SK-N-SH treated with all-trans-retinoic acid at 6 μM for 48 hours (cell line): Measurements from ENCODE around the gene SMAP1.

Source experiments
- ATAC-seq: fragments of 200-7000 bp; cut with Tn5 transposase; 3 replicates; pipeline ENCODE4 v1.9.1; 2020; ENCODE audit warnings: mild to moderate bottlenecking, moderate library complexity
- ARNTL ChIP-seq: fragments of 450-650 bp; formaldehyde crosslinking; IDR thresholded peaks from 2 replicates; pipeline ENCODE4 v1.5.0; 2020; ENCODE audit warnings: low read depth, mild to moderate bottlenecking, moderate library complexity, borderline replicate concordance
- BACH2 ChIP-seq: fragments of 250-450 bp; sonication (Bioruptor Pico); IDR thresholded peaks from 2 replicates; pipeline ENCODE4 v1.9.0; 2021; ENCODE audit warnings: mild to moderate bottlenecking, borderline replicate concordance
- CSDC2 ChIP-seq: fragments of 250-450 bp; sonication (Bioruptor Pico); IDR thresholded peaks from 2 replicates; pipeline ENCODE4 v1.5.0; 2020; ENCODE audit warnings: mild to moderate bottlenecking, moderate library complexity
- ESRRG ChIP-seq: fragments of 250-450 bp; sonication (Bioruptor Pico); IDR thresholded peaks from 2 replicates; pipeline ENCODE4 v1.6.1; 2021; ENCODE audit warnings: mild to moderate bottlenecking
- GLIS3 ChIP-seq: fragments of 250-450 bp; sonication (Bioruptor Pico); IDR thresholded peaks from 2 replicates; pipeline ENCODE4 v1.5.0; 2020; ENCODE audit warnings: mild to moderate bottlenecking, moderate library complexity
- ISL1 ChIP-seq: fragments of 250-450 bp; sonication (Bioruptor Pico); IDR thresholded peaks from 2 replicates; pipeline ENCODE4 v2.1.2; 2022; ENCODE audit warnings: mild to moderate bottlenecking, moderate library complexity
- OSR1 ChIP-seq: fragments of 250-450 bp; sonication (Bioruptor Pico); IDR thresholded peaks from 2 replicates; pipeline ENCODE4 v1.8.0; 2022; ENCODE audit warnings: moderate library complexity, mild to moderate bottlenecking, inconsistent platforms
- PPARA ChIP-seq: fragments of 250-450 bp; sonication (Bioruptor Pico); IDR thresholded peaks from 2 replicates; pipeline ENCODE4 v1.5.0; 2020; ENCODE audit warnings: mild to moderate bottlenecking, borderline replicate concordance
- RARB ChIP-seq: fragments of 250-450 bp; sonication (Bioruptor Pico); IDR thresholded peaks from 2 replicates; pipeline ENCODE4 v1.8.0; 2021; ENCODE audit warnings: mild to moderate bottlenecking, moderate library complexity
- SNAI2 ChIP-seq: fragments of 250-450 bp; sonication (Bioruptor Pico); IDR thresholded peaks from 2 replicates; pipeline ENCODE4 v1.5.0; 2020; ENCODE audit warnings: mild to moderate bottlenecking, moderate library complexity
- TCF4 ChIP-seq: fragments of 250-450 bp; sonication (Bioruptor Pico); IDR thresholded peaks from 2 replicates; pipeline ENCODE4 v1.8.0; 2021; ENCODE audit warnings: mild to moderate bottlenecking, moderate library complexity, borderline replicate concordance
- TOX ChIP-seq: fragments of 250-450 bp; sonication (Bioruptor Pico); IDR thresholded peaks from 2 replicates; pipeline ENCODE4 v1.8.0; 2021; ENCODE audit warnings: mild to moderate bottlenecking, moderate library complexity, borderline replicate concordance
- ZC3H10 ChIP-seq: fragments of 250-450 bp; sonication (Bioruptor Pico); IDR thresholded peaks from 2 replicates; pipeline ENCODE4 v1.5.1; 2021; ENCODE audit warnings: mild to moderate bottlenecking, moderate library complexity
- ZFP3 ChIP-seq: fragments of 250-450 bp; sonication (Bioruptor Pico); IDR thresholded peaks from 2 replicates; pipeline ENCODE4 v1.5.0; 2020; ENCODE audit warnings: mild to moderate bottlenecking, moderate library complexity
- ZFP30 ChIP-seq: fragments of 450-650 bp; formaldehyde crosslinking; IDR thresholded peaks from 2 replicates; pipeline ENCODE4 v1.5.0; 2022; ENCODE audit warnings: mild to moderate bottlenecking, moderate library complexity
- ZNF565 ChIP-seq: fragments of 450-650 bp; formaldehyde crosslinking; conservative IDR thresholded peaks from 2 replicates; pipeline ENCODE4 v1.5.0; 2020; ENCODE audit warnings: low read depth, mild to moderate bottlenecking, moderate library complexity
- ZNF70 ChIP-seq: fragments of 450-650 bp; formaldehyde crosslinking; IDR thresholded peaks from 2 replicates; pipeline ENCODE4 v1.5.0; 2020; ENCODE audit warnings: mild to moderate bottlenecking, moderate library complexity
- ZNF8 ChIP-seq: fragments of 450-650 bp; formaldehyde crosslinking; IDR thresholded peaks from 2 replicates; pipeline ENCODE4 v1.5.0; 2020; ENCODE audit warnings: mild to moderate bottlenecking, moderate library complexity
- TF ChIP-seq, protein P1 (sequence below): fragments of 250-450 bp; sonication (Bioruptor Pico); IDR thresholded peaks from 2 replicates; pipeline ENCODE4 v1.5.1; 2020; ENCODE audit warnings: low read depth, mild to moderate bottlenecking, moderate library complexity
- TF ChIP-seq, protein P2 (sequence below): fragments of 250-450 bp; sonication (Bioruptor Pico); IDR thresholded peaks from 2 replicates; pipeline ENCODE4 v1.8.0; 2021; ENCODE audit warnings: low read depth, mild to moderate bottlenecking, moderate library complexity, borderline replicate concordance
- TF ChIP-seq, protein P3 (sequence below): fragments of 250-450 bp; sonication (Bioruptor Pico); IDR thresholded peaks from 2 replicates; pipeline ENCODE4 v1.5.0; 2020; ENCODE audit warnings: mild to moderate bottlenecking, moderate library complexity
- TF ChIP-seq, protein P4 (sequence below): fragments of 250-450 bp; sonication (Bioruptor Pico); IDR thresholded peaks from 2 replicates; pipeline ENCODE4 v1.8.0; 2020; ENCODE audit warnings: mild to moderate bottlenecking, moderate library complexity, borderline replicate concordance

SMAP1 gene

DNA sequence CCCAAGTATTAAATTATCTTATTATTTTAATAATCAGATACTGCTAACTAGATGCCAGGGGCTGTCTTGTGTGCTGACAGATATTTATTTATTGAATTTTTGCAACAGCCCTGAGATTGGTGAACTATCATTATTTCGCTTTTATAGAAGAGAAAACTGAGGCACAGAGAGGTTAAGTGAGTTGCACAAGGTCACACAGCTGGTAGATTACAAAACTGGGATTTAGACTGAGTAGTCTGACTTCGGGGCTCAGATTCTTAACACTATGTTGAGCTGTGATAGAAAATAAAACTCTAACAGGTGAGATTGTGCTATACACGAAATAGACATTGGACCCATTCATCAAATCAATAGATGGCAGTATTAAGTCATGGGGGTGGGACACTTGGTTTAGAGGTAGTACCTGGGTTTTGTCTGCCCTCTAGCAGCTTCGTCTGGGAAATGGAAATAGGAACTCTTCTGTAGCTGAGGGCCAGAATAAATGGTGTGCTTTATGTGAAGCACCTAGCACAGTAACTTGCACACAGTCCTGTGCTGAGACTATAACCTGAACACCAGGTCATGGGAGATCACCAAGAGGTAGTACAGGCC is 175.7 kb downstream of the SMAP1 start:
- no peak for ATAC-seq
- TF ChIP-seq TOX (CRISPR knock-in tag) (no peak), ZNF8 (CRISPR knock-in tag) (no peak), PPARA (CRISPR knock-in tag) (no peak), ZFP30 (CRISPR knock-in tag) (no peak), RARB (no peak), ZNF565 (CRISPR knock-in tag) (no peak), BACH2 (CRISPR knock-in tag) (no peak), GLIS3 (no peak), CSDC2 (CRISPR knock-in tag) (no peak), OSR1 (CRISPR knock-in tag) (no peak), TCF4 (CRISPR knock-in tag) (no peak), ISL1 (CRISPR knock-in tag) (no peak), ZFP3 (no peak), ZNF70 (CRISPR knock-in tag) (no peak), ESRRG (CRISPR knock-in tag) (no peak)
- TF ChIP-seq, protein P1, sequence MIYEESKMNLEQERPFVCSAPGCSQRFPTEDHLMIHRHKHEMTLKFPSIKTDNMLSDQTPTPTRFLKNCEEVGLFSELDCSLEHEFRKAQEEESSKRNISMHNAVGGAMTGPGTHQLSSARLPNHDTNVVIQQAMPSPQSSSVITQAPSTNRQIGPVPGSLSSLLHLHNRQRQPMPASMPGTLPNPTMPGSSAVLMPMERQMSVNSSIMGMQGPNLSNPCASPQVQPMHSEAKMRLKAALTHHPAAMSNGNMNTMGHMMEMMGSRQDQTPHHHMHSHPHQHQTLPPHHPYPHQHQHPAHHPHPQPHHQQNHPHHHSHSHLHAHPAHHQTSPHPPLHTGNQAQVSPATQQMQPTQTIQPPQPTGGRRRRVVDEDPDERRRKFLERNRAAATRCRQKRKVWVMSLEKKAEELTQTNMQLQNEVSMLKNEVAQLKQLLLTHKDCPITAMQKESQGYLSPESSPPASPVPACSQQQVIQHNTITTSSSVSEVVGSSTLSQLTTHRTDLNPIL: no peak
- TF ChIP-seq, protein P2, sequence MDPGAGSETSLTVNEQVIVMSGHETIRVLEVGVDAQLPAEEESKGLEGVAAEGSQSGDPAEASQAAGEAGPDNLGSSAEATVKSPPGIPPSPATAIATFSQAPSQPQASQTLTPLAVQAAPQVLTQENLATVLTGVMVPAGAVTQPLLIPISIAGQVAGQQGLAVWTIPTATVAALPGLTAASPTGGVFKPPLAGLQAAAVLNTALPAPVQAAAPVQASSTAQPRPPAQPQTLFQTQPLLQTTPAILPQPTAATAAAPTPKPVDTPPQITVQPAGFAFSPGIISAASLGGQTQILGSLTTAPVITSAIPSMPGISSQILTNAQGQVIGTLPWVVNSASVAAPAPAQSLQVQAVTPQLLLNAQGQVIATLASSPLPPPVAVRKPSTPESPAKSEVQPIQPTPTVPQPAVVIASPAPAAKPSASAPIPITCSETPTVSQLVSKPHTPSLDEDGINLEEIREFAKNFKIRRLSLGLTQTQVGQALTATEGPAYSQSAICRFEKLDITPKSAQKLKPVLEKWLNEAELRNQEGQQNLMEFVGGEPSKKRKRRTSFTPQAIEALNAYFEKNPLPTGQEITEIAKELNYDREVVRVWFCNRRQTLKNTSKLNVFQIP: no peak
- TF ChIP-seq, protein P3, sequence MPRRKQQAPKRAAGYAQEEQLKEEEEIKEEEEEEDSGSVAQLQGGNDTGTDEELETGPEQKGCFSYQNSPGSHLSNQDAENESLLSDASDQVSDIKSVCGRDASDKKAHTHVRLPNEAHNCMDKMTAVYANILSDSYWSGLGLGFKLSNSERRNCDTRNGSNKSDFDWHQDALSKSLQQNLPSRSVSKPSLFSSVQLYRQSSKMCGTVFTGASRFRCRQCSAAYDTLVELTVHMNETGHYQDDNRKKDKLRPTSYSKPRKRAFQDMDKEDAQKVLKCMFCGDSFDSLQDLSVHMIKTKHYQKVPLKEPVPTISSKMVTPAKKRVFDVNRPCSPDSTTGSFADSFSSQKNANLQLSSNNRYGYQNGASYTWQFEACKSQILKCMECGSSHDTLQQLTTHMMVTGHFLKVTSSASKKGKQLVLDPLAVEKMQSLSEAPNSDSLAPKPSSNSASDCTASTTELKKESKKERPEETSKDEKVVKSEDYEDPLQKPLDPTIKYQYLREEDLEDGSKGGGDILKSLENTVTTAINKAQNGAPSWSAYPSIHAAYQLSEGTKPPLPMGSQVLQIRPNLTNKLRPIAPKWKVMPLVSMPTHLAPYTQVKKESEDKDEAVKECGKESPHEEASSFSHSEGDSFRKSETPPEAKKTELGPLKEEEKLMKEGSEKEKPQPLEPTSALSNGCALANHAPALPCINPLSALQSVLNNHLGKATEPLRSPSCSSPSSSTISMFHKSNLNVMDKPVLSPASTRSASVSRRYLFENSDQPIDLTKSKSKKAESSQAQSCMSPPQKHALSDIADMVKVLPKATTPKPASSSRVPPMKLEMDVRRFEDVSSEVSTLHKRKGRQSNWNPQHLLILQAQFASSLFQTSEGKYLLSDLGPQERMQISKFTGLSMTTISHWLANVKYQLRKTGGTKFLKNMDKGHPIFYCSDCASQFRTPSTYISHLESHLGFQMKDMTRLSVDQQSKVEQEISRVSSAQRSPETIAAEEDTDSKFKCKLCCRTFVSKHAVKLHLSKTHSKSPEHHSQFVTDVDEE: no peak
- TF ChIP-seq, protein P4, sequence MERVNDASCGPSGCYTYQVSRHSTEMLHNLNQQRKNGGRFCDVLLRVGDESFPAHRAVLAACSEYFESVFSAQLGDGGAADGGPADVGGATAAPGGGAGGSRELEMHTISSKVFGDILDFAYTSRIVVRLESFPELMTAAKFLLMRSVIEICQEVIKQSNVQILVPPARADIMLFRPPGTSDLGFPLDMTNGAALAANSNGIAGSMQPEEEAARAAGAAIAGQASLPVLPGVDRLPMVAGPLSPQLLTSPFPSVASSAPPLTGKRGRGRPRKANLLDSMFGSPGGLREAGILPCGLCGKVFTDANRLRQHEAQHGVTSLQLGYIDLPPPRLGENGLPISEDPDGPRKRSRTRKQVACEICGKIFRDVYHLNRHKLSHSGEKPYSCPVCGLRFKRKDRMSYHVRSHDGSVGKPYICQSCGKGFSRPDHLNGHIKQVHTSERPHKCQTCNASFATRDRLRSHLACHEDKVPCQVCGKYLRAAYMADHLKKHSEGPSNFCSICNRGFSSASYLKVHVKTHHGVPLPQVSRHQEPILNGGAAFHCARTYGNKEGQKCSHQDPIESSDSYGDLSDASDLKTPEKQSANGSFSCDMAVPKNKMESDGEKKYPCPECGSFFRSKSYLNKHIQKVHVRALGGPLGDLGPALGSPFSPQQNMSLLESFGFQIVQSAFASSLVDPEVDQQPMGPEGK (CRISPR knock-in tag): no peak

DNA sequence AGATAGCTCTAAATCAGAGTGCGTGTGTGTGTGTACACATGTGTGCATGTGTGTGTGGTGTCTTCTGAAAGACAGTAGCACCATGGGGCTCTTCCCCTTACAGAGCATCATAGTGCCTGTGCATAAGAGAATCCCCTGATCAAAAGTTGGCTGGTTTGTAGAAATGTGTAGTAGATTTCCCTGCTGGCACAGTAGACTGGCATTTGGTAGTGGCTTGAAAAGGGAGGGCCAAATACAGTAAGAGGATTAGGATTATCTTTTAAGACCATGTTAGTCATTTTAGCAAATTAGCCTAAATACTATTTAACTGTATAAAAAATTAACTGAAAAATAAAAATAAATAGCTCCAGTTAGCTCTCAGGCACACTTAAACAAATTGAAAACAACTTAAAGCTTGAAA is 176.6 kb downstream of the SMAP1 start:
- no peak for TF ChIP-seq ZFP3
- TF ChIP-seq TOX (CRISPR knock-in tag): no peak
- TF ChIP-seq ZNF8 (CRISPR knock-in tag): no peak
- ATAC-seq: no peak

DNA sequence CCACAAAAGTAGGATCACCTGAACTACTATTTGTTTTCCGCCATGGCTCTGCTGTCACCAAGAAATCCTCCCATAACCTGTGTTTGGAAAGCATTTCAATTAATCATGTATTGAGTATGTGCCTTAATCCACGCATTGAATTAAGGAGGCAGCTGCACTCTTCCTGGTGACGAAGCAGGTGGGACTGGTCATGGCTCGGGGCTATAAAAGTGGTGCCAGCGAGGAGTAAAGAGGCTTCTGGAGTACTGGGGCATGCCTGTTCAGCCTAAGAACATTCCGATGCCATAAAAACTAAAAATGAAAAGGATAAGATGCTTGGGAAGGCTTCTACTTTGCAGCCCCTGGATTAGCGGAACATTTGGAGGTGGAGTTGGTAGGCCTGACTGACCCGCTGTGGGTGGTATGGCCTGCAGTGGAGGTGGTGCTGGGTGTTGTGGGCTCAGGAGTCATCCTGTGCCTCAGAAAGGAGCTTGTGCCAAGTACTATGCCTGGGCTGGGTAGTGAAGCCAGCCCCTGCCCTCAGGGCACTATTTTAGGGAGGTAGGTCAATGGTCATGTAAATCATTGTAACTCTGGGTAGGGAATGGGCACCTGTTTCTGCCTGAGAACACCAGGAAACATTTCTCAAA is 178.6 kb downstream of the SMAP1 start:
- ATAC-seq: no peak
- TF ChIP-seq TCF4 (CRISPR knock-in tag): no peak
- no peak for TF ChIP-seq OSR1 (CRISPR knock-in tag)
- no peak for TF ChIP-seq ISL1 (CRISPR knock-in tag)
- TF ChIP-seq ARNTL (CRISPR knock-in tag): no peak
- TF ChIP-seq ZNF70 (CRISPR knock-in tag): no peak
- no peak for TF ChIP-seq ZNF8 (CRISPR knock-in tag)
- TF ChIP-seq PPARA (CRISPR knock-in tag): no peak
- TF ChIP-seq ZNF565 (CRISPR knock-in tag): no peak
- no peak for TF ChIP-seq SNAI2 (CRISPR knock-in tag)
- no peak for TF ChIP-seq RARB
- TF ChIP-seq, protein P1: no peak
- TF ChIP-seq, protein P4 (CRISPR knock-in tag): no peak
- no peak for TF ChIP-seq ZC3H10 (CRISPR knock-in tag)
- TF ChIP-seq BACH2 (CRISPR knock-in tag): no peak
- no peak for TF ChIP-seq ZFP30 (CRISPR knock-in tag)
- TF ChIP-seq, protein P3: no peak
